GM19023 (cell line): ENCODE results near the gene PARS2.

ENCODE experiments used
- ATAC-seq: cut with Tn5 transposase; IDR thresholded peaks from one replicate; pipeline ENCODE4 v1.9.1; 2021; ENCODE audit warnings: mild to moderate bottlenecking, moderate library complexity; ENCODE audit not compliant: unreplicated experiment

PARS2 gene

GRCh38 chr1:54742282-54742681 is 22.0 kb downstream of the PARS2 start:
- no peak for ATAC-seq

DNA sequence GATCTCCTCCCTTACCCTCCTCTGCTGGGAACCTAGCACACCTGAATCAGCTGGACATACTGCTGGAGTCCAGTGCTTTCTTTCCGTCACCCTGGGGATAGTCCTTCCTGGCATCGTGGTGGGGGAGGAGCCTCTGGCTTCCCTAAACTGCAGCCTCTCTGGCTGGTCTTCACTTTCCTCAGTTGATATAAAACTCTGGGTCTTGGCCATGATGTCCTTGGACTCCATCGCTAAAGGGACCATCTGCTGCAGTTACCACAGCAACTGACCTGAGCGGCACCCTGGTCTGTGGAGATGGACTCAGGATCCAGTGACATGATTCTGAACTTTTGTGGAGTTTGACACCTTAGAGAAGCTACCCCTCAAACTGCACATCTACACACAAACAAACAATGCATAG is 22.8 kb downstream of the PARS2 start:
- ATAC-seq: no peak

DNA sequence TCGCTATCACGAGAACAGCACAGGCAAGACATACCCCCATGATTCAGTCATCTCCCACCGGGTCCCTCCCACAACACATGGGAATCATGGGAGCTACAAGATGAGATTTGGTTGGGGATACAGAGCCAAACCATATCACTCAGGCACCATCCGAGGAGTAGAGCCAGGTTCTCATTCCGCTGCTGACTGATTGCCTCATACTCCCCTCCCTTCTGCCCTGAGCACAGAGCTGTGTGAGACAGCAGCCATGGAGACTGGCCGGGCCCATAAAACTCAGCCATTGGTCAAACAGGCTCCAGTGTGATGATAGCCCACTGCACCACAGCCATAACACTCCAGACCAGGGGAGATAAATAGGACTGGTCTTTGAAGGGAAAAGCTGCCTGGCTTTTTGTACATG is 26.1 kb downstream of the PARS2 start:
- no peak for ATAC-seq

- no peak for ATAC-seq
Measured at GRCh38 chr1:54736685-54737084, 27.6 kb downstream of the PARS2 start.

- ATAC-seq: no peak
Measured at GRCh38 chr1:54728027-54728426, 36.3 kb downstream of the PARS2 start.

GRCh38 chr1:54724771-54725170 is 39.6 kb downstream of the PARS2 start:
- ATAC-seq: no peak

DNA sequence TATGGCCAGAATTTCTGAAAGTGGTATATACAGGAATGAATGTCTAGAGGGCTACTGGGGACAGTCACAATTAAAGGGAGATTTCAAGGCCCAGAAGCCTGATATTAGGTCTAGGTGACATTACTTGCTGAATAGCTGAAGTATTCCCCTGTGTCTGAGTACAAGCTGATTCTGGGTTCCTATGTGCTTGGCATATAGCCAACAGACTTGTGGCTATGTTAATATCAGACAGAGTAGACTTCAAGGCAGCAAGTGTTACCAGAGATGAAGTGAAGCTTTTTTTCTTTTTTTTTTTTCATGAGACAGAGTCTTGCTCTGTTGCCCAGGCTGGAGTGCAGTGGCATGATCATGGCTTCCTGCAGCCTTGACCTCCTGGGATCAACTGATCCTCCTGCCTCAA is 40.3 kb downstream of the PARS2 start:
- no peak for ATAC-seq

DNA sequence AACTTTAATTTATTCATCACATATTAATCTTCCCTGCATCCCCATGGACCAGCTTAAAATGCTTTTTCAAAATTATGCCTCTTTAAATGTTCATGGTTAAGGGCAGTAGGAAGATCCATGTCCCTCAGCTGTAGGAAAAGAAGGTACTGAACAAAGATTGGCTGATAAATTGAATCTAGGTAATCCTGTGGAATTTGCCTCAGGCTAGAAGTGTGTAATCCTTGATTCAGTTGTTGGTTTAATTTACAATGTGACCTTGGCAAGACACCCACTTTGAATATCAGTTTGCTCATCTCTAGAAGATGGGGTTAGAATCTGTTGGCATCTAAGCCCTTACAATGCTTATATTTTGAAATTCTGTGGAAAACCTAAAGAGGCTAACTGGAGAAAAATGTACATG is 42.6 kb downstream of the PARS2 start:
- ATAC-seq: no peak

DNA sequence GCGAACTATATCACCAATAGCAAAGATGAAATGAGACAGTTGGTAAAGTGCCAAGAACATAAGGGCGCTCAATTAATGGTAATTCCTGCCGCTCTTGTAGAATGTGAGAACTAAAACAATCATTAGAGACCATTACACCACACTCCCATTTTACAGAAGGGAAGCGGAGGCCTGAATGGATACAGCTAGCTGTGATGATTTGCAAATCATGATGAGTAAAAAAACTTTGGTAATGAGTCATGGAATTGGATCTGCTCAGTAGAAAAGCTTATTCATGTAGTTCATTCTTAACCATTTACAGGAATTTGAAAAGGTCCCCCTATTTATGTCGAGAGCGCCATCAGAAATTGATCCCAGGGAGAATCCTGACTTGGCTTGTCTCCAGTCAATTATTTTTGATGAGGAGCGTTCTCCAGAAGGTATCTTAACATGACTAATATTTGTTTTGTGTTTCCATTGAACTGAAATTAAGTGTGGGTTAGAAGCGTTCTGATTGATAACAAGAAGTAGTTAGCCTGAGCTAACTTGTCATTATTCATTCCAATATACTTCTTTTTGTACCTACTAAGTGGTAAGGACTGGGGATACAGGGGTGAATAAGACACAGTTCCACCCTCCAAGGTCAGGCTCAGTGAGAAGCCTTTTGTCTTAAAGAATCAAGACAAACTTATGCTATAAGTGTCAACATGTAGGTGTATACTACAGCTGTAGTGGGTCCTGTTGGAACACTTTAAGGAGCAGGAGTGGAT is 47.9 kb downstream of the PARS2 start:
- no peak for ATAC-seq

- peak; percentile 98 for ATAC-seq
Measured at GRCh38 chr1:54715493-54716298, 48.6 kb downstream of the PARS2 start, which contains the start of gene TTC4. TSS of gene TTC4 (plus strand) at chr1:54715861. CDS start at chr1:54715909, 48 bp downstream.

GRCh38 chr1:54714881-54715492 is 49.3 kb downstream of the PARS2 start:
- no peak for ATAC-seq

GRCh38 chr1:54711536-54711935 is 52.8 kb downstream of the PARS2 start:
- ATAC-seq: no peak

DNA sequence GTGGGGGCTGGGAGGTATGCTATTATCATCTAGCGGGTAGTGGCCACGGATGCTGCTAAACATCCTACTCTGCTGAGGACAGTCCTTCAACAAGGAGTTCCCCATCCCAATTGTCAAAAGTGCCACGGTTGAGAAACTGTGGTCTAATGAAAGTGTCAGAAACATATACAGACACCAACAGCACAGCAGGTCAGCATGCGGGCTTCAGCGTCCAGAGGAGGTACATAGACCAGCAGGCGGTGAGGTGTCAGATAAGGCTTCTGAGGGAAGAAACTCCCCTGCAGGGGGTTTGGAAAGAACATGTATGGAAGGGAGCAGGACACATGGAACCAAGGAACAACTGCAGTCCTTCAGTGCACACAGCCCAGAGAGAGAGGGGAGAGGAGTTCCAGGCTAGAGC is 53.5 kb downstream of the PARS2 start:
- ATAC-seq: no peak

- ATAC-seq: no peak
Measured at GRCh38 chr1:54710434-54710833, 53.9 kb downstream of the PARS2 start.

GRCh38 chr1:54709547-54710292 is 54.6 kb downstream of the PARS2 start:
- ATAC-seq: no peak

- no peak for ATAC-seq
Measured at GRCh38 chr1:54708385-54708784, 55.9 kb downstream of the PARS2 start.
